Fibroblast of villous mesenchyme (primary cell): Measurements from ENCODE around the gene DVL1. TPM values are rescaled to one million over a fixed set of nuclear protein-coding genes. Genes with fewer than 3 reads are reported as not detected.
A peak's percentile ranks its signal among the peaks of the same experiment; 100 is the strongest.

Source experiments
- DNase-seq: peaks from one replicate; pipeline ENCODE4 v3.0.0-alpha.2; 2010; ENCODE audit warnings: low read depth
- H3K4me3 ChIP-seq: 2 replicates; pipeline ENCODE4 v1.5.1; 2011; ENCODE audit warnings: low read depth, mild to moderate bottlenecking, low read length
- total RNA-seq: library from RNA; depleted of rRNA; stranded (reverse); fragments of >200 nt; gene quantifications from 2 replicates; pipeline ENCODE4 v1.2.3, GENCODE V29; 2012
- TF ChIP-seq, protein P1 (sequence below): IDR thresholded peaks from 2 replicates; pipeline ENCODE4 v1.5.1; 2012; ENCODE audit warnings: low read depth, mild to moderate bottlenecking, low read length; ENCODE audit not compliant: insufficient read depth

DVL1 gene
- total RNA-seq, 1 donor, result 69.5 TPM

DNA sequence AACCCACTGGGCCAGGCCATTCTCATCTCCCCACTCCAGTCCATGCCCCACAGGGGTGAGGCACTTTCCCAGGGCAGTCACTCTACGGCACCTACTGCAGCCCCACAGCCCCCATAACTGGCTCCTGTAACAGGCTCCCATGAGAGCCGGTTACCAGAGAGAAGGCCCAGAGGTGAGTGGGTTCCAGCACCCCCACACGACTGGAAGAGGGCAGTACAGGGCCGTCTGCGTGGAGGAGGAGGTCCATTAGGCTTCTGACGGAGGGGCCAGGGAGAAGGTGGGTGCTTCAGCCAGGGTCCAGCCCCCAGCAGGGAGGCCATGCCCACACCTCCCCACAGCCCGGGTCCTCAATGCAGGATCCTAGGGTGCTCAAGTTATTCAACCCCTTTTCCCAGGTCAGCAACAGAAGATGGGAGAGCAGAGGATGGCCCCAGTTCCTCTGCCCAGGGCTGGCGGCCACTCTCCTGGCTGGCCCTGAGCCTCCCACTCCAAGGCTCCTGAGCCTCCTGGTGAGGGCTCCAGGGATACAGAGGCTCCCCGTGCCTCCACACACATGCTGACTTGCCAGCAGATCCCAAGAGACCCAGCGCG, 43.1 kb downstream of the DVL1 start:
- peak overlapping the region; percentile 76 for H3K4me3 ChIP-seq
- TF ChIP-seq, protein P1, sequence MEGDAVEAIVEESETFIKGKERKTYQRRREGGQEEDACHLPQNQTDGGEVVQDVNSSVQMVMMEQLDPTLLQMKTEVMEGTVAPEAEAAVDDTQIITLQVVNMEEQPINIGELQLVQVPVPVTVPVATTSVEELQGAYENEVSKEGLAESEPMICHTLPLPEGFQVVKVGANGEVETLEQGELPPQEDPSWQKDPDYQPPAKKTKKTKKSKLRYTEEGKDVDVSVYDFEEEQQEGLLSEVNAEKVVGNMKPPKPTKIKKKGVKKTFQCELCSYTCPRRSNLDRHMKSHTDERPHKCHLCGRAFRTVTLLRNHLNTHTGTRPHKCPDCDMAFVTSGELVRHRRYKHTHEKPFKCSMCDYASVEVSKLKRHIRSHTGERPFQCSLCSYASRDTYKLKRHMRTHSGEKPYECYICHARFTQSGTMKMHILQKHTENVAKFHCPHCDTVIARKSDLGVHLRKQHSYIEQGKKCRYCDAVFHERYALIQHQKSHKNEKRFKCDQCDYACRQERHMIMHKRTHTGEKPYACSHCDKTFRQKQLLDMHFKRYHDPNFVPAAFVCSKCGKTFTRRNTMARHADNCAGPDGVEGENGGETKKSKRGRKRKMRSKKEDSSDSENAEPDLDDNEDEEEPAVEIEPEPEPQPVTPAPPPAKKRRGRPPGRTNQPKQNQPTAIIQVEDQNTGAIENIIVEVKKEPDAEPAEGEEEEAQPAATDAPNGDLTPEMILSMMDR, result peak; percentile 28
- no peak for DNase-seq

DNA sequence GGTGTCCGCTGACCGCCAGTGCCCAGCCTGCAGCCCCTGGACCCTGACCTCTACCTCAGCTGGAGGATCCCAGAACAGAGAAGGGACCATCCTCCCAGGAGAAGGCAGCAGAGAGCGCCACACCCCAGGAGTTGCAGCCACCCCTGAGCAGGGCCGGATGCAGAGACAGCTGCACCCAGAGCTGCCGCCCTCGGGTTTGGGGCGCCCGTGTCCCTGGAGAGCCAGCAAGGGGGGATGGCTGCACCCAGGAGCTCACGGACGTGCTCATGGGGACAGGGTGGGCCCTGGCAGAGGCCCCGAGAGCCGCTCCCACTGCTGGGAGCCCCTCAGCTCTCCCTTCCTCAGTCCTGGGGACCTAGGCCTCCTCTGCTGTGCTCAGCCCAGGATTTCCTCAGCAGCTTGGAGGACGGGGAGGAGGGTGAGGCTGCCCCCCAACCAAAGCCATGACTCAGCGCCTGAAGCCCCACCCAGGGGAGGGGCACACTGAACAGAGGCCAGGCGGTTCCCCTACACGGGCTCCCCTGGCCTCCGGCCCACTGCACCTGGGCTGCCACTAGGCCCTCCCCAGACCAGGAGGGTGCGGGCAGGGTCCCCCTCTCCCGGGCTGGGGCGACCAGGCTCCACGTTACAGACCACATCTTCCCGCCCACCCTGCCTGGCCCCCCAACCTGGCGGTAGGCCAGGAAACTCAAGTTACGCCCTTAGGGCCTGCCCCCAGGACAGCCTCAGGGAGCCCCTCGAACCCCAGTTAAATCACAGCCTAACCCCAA, 43.7 kb downstream of the DVL1 start:
- peak overlapping the region; percentile 76 for H3K4me3 ChIP-seq
- peak; percentile 78 for DNase-seq
- TF ChIP-seq, protein P1, result no peak

DNA sequence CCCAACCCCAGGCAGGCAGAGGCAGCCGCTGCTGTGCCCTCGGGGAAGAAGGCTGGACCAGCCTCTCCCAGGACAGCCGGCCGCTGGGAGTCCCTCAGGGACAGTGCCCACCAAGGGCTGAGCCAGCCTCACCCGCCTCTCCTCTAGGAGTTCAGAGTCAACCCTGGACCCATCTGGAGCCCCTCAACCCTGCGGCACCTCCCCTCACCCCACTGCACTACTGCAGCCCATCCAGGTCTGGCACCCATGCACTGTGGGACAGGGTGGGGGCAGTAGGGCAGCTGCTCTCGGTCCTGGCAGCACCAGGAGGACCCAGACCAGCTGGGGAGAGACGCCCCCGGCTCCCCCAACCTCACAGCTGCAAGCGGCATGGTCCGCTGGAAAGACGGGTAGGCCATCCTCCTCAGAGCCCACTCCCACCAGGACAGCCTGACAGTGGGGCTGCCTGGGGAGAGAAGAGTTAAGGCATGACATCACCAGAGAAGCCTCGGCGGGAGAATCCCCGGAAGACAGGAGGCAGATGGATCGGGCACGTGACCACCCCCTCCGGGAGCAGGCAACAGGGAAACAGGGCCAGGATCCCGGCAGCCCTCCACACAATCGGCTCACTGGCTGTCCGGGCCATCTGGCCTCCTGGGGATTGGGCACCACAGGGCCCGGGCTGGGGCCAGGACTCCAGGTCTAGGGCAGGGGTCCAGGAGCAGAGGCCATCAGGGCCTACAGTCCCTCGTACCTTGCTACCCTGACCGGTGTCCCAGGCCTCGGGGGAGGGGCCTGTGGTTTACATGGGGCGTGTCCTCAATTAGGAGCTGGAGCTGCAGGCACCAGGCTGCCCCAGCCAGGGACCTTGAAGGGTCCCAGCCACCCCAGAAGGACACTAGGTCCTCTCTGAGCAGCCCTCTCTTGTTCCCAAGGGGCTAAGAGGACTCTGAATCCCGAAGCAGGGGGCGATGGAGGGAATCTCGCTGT, 44.6 kb downstream of the DVL1 start:
- peak overlapping the region; percentile 76 for H3K4me3 ChIP-seq
- DNase-seq, result peak; percentile 87
- TF ChIP-seq, protein P1, result no peak

DNA sequence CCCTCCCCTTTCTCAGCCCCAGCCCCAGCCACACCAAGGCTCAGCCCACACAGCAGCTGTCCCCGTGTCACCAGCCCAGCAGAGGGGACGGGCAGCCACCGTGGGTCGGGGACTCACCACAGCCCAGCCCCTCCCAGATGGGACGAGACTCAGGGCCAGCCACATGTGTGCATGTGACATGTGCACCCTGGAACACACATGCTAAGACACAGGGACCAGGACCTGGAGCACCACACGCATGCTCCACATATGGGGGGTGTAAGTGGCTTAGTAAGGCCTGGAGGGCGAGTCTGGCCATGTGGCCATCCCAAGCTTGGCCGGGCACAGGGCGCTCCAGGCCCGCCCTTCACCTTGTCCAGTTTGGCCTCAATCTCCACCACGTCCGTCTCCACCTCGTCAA, 45.5 kb downstream of the DVL1 start:
- TF ChIP-seq, protein P1, result no peak
- no peak overlapping the region for H3K4me3 ChIP-seq
- DNase-seq, result no peak

DNA sequence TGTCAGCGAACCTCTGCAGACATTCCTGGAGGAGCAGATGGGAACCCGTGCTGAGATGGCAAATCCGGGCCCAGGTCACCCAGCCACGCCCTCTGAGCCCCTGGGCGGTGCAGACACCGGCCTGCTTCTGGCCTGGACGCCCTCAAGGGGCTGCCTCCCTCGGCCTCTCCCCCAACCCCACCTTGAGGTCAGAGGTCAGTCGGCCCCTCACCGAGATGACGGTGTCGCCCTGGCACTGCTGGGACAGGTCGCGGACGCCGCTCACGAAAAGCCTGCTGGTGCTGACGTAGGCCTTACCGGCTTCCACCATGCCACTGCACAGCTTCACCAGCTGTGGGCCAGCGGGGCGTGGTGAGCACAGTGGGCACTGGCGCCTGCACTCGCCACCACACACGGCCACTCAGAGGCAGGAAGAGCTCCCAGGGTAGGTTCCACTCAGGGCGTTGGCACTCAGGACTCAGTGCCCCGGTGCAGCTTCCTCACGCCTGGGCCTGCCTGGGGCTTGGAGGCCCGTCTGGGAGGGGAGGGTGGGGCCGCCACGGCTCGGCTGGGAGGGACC, 46.2 kb downstream of the DVL1 start:
- TF ChIP-seq, protein P1, result no peak
- H3K4me3 ChIP-seq, result no peak overlapping the region
- no peak for DNase-seq

DNA sequence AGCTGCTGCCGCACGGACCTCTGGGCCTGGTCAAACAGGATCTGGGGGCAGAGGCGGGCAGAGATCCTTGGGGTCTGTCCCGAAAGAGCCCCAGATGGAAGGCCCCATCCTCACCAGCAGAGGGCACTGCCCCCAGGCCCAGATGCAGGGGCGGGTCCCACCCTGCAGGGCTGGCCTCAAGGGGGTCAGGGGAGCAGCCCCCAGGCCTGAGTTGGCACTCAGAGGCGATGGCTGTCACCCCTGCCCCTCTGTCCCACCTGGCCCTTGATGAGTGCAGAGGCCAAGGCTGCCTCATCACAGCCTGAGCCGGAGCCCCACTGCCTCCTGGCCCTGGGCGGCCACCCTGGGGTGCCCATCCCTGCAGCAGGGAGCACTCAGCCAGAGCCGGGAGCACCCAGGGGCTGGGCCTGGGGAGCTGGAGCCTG, 47.2 kb downstream of the DVL1 start:
- no peak overlapping the region for H3K4me3 ChIP-seq
- TF ChIP-seq, protein P1, result peak; percentile 50
- no peak for DNase-seq
